Motor neuron (in vitro differentiated cells): ENCODE results near the gene KCNQ1. TPM values are rescaled to one million over a fixed set of nuclear protein-coding genes. Genes with fewer than 3 reads are reported as not detected.

Experiments
- ATAC-seq, 8 experiments: fragments of 200-7000 bp; cut with Tn5 transposase; replicated peaks in 6 of 8; 2 replicates each; pipeline ENCODE4 v1.8.0; 2021; ENCODE audit warnings: mild to moderate bottlenecking in 8 of 8, moderate library complexity in 8 of 8
- H3K27ac ChIP-seq, 2 donors: fragments of 250-450 bp; sonication (Bioruptor Pico); 2 replicates each; pipeline ENCODE4 v1.9.0; 2021; ENCODE audit warnings: antibody characterized with exemption in 2 of 2, mild to moderate bottlenecking in 2 of 2, moderate library complexity in 1 of 2
- H3K4me1 ChIP-seq, 2 donors: fragments of 250-450 bp; sonication (Bioruptor Pico); replicated peaks in 1 of 2; 2 replicates each; pipeline ENCODE4 v1.6.1; 2021; ENCODE audit warnings: antibody characterized with exemption in 2 of 2, mild to moderate bottlenecking in 2 of 2, moderate library complexity in 1 of 2
- H3K4me3 ChIP-seq, 5 donors: fragments of 250-450 bp; sonication (Bioruptor Pico); 2 replicates each; pipeline ENCODE4 v1.9.0; 2021; ENCODE audit warnings: antibody characterized with exemption in 5 of 5, mild to moderate bottlenecking in 5 of 5, moderate library complexity in 4 of 5
- WGBS, 10 experiments: fragments of 450-650 bp; shearing (Covaris generic); methylation state at CpG; one replicate each; pipeline ENCODE4 v1.0.0; 2022; 5-methylcytosine and 5-hydroxymethylcytosine counted together
- in situ Hi-C, 9 experiments: fragments of 400-800 bp; cut with MboI; loops; one replicate each; pipeline ENCODE4 v1.15.0; 2021; ENCODE audit warnings: low sequenced_read_pairs in 9 of 9, low pct_unique_long_range_greater_than_20kb in 2 of 9; ENCODE audit not compliant: unreplicated experiment in 9 of 9
- total RNA-seq, 8 experiments: library from RNA; unstranded; fragments of 300-600 nt; gene quantifications; 2 replicates each; pipeline versions ENCODE4 v1.2.3 to v1.2.4, GENCODE V29; 2022

Gene KCNQ1
- total RNA-seq, 8 experiments from 2014 or later, result 0.04 to 0.66 (median 0.20) TPM; not detected in 2

DNA sequence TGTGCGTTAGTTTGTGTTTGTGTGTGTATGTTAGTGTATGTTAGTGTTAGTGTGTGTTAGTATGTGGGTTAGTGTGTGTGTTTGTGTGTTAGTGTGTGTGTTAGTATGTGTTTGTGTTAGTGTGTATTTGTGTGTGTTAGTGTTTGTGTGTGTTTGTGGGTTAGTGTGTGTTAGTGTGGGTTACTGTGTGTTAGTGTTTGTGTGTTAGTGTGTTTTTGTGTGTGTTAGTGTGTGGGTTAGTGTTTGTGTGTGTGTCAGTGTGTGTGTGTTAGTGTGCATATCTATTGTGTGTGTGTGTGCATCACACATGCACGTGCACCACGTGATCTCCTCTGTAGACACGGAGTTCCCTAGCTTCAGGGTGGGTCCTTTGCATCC, 139.6 kb downstream of the KCNQ1 start:
- ATAC-seq, result no peak
- 29 to 100% (median 87%) methylated on average over 1 to 3 of the region's 4 CpGs; no CpG with 5 or more reads in 5 of the 10 experiments for WGBS, 10 experiments
- H3K4me3 ChIP-seq, result no peak overlapping the region
- no peak overlapping the region for H3K27ac ChIP-seq
- peaks cover 14 to 15% of the 10 kb centered on the region in 2 donors for H3K4me1 ChIP-seq
- in situ Hi-C loops, result no loop called here

DNA sequence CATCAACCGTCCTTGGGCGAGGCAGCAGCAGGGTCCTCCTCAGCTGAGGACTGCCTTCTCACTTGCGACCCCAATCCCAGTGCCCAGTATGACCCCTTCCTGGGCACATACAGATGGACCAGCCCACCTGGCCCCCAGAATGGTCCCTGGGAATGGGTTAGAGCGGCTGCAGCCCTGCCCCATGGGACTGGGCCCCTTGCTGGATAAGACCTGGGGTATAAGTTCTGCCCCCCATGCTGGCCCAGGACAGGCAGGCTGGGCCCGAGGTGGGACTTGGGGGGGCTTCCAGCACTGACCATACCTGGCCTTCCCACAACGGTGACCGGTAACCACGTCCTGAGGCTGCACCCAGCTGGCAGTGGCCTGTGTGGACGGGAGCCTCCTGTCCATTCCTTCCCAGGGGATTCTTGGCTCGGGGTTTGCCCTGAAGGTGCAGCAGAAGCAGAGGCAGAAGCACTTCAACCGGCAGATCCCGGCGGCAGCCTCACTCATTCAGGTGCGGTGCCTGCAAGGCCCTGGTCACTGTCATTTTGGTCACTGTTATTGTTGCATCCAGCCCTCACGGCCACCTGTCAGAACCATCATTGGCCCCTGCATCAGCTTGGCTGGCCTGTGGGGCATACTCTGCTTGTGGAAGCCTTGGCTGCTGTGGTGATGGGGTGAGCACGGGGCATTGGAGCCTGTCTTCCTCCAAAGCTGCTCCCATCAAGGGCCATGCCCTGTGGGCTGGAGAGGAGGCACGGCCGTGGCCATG, 140.2 kb downstream of the KCNQ1 start:
- Histone ChIP-seq H3K4me3 (no peak overlapping the region), H3K4me1 (peaks cover 14 to 15% of the 10 kb centered on the region in 2 donors), H3K27ac (no peak overlapping the region)
- 82 to 100% (median 100%) methylated on average over 1 to 2 of the region's 18 CpGs; no CpG with 5 or more reads in 4 of the 10 experiments for WGBS, 10 experiments
- ATAC-seq, result no peak
- in situ Hi-C loops, result no loop called here

DNA sequence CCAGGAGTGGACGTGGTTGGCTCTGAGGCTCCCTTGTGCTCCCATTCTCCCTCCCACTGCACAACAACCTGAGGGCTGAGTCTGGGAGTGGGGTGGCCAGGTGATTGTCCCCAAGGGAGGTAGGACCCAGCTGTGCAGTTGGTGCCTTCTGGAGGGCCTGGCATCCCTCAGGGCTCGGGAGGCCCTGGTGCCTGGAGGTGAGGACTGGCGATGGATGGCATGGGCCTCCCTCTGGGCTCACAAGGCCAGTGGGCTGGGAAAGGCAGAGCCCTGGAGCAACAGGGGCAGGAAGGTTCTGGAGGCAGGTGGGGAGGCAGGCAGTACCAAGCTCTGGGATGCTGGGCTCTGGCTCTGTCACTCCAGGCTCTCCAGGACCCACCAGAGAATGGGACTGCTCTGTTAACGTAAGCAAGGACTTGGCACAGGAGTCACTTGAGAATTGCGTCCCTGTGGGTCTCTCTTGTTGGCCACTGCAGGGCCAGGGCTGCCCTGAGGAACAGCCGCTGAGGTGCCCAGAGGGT, 140.8 kb downstream of the KCNQ1 start:
- peaks cover 14 to 21% of the 10 kb centered on the region in 2 donors for H3K4me1 ChIP-seq
- H3K27ac ChIP-seq, result no peak overlapping the region
- no peak overlapping the region for H3K4me3 ChIP-seq
- WGBS, 10 experiments, result 90 to 100% methylated on average over 2 of the region's 6 CpGs; no CpG with 5 or more reads in 8 of the 10 experiments
- ATAC-seq, result peak in 1 of 8 experiments; percentile 1
- in situ Hi-C loops, result no loop called here

DNA sequence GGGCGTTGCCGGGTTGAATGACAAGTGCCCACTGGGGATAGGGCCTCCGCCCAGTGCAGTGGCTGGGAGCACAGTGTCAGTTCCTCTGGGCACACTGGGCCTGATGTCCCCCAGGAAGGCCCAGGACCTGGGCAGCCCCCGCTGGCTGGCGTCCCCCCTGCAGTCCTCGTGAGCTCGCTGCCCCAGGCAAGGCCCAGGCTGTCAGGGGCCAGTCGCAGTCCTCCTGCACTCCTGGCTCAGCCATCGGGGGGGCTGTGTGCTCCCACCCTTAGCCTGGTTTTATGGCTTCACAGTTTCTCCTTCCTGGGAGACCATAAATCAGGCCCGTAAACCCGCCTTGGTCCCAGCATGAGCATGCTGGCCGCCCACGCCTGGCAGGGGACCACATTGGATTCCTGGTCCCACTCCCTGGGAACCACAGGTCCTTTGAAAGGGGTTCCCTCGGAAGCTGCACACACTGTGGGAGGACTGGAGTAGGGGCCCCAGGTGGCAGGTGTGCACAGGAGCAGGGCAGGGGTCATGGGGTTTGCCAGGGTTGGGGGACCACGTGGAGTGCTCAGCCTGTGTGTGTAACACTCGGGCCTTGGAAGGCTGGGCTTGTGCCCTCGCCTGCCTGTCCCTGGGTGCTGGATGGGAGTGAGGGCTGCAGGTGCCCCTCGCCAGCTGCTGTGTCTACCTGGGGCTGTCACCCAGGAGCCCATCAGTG, 141.4 kb downstream of the KCNQ1 start:
- ATAC-seq, result peak in 5 of 8 experiments; percentile 25 to 73 (median 48)
- Histone ChIP-seq H3K27ac (no peak overlapping the region), H3K4me1 (peaks cover 14 to 27% of the 10 kb centered on the region in 2 donors), H3K4me3 (no peak overlapping the region)
- 52 to 80% (median 58%) methylated on average over 1 to 5 of the region's 18 CpGs; no CpG with 5 or more reads in 5 of the 10 experiments for WGBS, 10 experiments
- in situ Hi-C loops, result no loop called here

DNA sequence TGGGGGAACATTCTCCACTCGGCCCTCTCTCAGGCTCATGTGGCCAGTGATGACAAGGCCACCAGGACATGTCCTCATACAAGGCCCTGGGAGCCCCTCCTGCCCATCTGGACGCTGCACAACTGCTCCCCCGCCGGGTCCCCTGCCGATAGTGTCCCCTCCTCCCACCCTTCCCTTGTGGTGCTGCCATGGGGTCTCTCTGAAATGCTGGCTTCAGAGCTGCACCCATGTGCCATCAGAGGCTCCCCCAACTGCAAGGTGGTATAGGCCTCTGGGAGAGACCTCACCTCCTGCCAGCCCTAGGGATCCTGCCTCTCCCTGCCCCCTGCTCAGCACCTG, 142.0 kb downstream of the KCNQ1 start:
- peak in 1 of 8 experiments; percentile 2 for ATAC-seq
- Histone ChIP-seq H3K27ac (no peak overlapping the region), H3K4me1 (peaks cover 19 to 33% of the 10 kb centered on the region in 2 donors), H3K4me3 (no peak overlapping the region)
- WGBS, 10 experiments, result 80 to 83% methylated on average over 2 to 3 of the region's 5 CpGs; no CpG with 5 or more reads in 8 of the 10 experiments
- in situ Hi-C loops, result no loop called here

DNA sequence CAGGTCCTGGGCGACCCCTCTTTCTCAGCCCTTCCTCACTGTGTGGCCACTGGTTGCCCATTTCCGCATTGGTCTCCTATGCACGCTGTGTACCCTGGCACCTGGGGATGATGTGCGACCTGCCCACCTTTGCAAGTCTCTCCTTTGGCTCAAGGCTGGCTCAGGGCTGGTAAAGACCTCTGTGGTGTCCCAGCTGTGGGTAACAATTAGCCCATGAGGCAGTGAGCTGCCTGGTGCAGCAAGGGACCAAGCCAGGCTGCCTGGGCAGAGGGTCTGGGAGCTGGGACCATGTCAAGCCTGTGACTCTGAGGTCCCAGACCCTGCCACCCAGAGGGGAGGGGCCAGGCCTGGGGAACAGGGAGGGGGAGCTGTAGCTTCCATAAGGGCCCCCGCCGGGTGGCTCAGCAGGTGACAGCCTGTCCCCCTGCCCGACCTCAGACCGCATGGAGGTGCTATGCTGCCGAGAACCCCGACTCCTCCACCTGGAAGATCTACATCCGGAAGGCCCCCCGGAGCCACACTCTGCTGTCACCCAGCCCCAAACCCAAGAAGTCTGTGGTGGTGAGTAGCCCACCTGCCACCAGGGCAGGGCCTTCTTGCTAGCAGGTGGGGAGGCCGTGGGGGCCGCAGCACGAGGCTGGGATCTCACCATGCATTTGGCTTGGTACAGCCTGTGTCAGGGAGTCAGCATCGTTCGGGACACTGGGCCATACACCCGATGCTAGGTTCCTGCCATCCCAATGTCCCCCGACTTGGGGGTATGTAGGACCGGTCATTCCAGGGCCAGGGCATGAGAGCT, 142.5 kb downstream of the KCNQ1 start:
- Histone ChIP-seq H3K4me3 (no peak overlapping the region), H3K4me1 (peaks cover 16 to 33% of the 10 kb centered on the region in 2 donors), H3K27ac (no peak overlapping the region)
- no peak for ATAC-seq
- WGBS, 10 experiments, result 32 to 100% (median 68%) methylated on average over 2 to 5 of the region's 20 CpGs; no CpG with 5 or more reads in 6 of the 10 experiments
- in situ Hi-C loops, result no loop called here

DNA sequence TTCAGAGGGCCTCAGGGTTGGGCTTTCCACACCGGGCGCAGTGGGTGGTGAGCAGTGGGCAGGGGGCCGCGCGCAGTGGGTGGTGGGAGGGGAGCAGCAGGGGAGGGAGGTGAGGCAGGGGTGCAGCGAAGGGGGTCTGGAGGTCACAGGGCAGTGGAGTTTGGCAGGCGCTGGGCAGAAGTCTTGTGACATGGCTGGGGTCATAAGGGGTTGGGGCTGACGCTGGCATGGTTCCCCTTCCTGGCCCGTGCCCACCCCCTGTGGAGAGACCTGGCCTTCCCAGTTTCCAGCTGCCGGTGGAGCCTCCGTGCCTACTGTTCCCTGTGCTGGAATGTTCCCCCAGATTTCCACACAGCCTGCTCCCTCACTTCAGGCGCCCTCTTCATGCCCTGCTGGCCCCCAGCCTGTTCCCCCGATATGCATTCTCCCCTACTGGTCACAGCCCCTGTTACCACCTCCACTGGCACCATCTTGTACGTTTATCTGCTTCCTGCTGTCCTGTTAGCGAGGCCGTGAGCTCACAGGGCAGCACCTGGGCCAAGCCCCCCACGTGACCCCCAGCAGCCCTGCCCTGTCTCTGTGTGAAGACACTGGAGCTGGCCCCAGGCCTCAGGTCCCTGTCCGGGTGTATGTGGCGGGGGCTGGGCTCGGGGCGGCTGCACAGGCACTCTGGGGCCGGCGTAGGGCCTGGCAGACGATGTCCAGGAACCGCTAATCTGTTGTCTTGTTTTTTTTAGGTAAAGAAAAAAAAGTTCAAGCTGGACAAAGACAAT, 143.4 kb downstream of the KCNQ1 start:
- 0 to 81% methylated on average over 2 to 4 of the region's 25 CpGs; no CpG with 5 or more reads in 8 of the 10 experiments for WGBS, 10 experiments
- in situ Hi-C loops, result no loop called here
- Histone ChIP-seq H3K4me1 (peaks cover 9 to 29% of the 10 kb centered on the region in 2 donors), H3K27ac (no peak overlapping the region), H3K4me3 (no peak overlapping the region)
- ATAC-seq, result no peak

DNA sequence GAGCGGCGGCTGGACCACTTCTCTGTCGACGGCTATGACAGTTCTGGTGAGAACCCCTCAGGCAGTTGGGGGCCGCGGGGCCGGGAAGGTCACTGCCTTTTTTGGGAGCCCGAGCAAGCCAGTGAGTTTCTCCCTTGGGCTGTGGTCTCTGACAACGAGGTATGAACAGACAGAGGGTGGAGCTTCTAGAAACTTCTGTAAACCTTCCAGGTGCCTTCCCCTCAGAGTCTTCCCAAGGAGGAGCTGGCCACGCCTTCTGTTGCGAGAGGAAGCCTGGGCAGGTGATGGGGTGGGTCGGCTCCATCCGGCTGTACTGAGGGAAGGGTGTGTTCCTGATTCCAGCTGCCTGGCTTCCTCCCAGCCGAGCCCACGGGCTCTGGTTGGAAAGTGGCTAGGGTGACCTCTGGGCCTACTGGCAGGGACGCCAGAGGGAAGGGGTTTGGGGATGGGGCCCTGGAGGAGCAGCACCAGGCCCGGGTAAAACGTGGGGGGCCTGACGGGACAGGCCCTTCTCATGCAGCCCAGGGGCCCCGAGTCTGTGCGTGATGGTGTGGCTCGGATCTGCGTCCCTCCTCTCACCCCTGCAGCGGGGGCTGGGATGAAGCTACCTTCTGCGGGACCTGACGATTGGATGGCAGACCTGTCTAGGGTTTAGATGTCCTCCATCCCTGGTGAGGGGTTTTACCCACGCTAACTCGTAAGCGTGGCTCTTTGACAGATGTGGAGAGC, 144.2 kb downstream of the KCNQ1 start:
- 40 to 100% (median 87%) methylated on average over 1 to 7 of the region's 29 CpGs; no CpG with 5 or more reads in 3 of the 10 experiments for WGBS, 10 experiments
- in situ Hi-C loops, result no loop called here
- H3K4me1 ChIP-seq, result peaks cover 9 to 29% of the 10 kb centered on the region in 2 donors
- no peak overlapping the region for H3K4me3 ChIP-seq
- no peak overlapping the region for H3K27ac ChIP-seq
- no peak for ATAC-seq

DNA sequence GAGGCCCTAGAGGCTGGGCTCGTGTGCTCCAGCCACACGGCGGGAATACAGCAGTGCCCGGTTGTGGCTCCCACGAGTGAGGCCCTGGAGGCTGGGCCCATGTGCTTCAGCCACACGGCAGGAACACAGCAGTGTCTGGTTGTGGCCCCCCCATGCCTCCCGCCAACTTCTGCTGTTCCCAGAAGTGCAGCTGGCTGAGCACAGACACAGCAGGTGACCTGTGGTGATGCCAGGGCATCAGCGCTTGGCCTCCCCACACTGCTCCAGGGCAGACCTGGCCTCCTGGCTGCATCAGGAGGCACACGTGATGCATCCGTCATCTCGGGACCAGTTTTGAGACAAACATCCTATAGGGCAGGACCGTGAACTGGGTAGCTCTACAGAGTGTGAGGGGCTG, 144.7 kb downstream of the KCNQ1 start:
- H3K4me3 ChIP-seq, result no peak overlapping the region
- ATAC-seq, result no peak

DNA sequence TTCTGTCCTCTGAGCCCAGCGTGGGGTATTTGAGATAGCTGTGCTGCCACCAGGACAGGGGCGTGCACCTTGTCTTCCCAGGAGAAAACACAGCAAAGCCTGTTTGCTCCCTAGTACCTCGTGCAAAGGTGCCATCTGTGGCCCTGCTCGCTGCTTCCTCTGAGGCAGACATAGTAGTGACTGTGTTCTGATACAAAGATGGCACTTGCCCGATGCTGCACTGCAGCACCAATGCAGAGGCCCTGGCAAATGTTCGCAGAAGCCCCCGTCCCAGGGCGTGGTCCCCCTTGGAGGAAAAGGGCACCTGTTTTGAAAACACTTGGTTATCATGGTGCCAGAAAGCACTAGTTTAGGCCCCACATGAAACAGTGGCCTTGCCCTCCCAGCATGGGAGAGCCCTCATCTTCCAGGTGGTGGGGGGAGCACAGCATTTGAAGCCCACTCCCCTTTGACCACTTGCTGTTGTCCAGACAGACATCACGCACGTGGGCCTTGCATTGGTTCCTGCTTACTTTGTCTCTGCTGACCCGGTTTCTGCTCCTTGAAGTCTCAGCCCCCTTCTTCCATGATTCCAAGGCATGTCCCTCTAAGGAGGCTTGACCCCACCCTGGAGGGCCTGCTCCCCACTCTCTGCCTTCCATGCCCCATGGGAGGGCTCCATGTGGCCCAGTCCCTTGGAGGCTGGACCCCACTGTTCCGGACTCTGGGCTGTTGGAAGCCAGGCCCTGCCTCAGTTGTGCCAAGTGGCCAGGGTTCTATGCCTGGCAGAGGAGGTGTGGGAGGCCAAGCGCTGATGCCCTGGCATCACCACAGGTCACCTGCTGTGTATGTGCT, 145.5 kb downstream of the KCNQ1 start:
- Histone ChIP-seq H3K27ac (no peak overlapping the region), H3K4me3 (no peak overlapping the region), H3K4me1 (peaks cover 9 to 29% of the 10 kb centered on the region in 2 donors)
- WGBS, 10 experiments, result 53 to 100% (median 83%) methylated on average over 1 to 7 of the region's 13 CpGs; no CpG with 5 or more reads in 3 of the 10 experiments
- ATAC-seq, result no peak
- in situ Hi-C loops, result no loop called here

More for the DNA sequence above, 144.7 kb downstream of the KCNQ1 start:
- 80 to 100% (median 100%) methylated on average over 1 to 4 of the region's 12 CpGs; no CpG with 5 or more reads in 4 of the 10 experiments for WGBS, 10 experiments
- Histone ChIP-seq H3K4me1 (peaks cover 9 to 29% of the 10 kb centered on the region in 2 donors), H3K27ac (no peak overlapping the region)
- in situ Hi-C loops, result no loop called here
